Measurements from ENCODE around the gene RORB.

RORB gene

DNA sequence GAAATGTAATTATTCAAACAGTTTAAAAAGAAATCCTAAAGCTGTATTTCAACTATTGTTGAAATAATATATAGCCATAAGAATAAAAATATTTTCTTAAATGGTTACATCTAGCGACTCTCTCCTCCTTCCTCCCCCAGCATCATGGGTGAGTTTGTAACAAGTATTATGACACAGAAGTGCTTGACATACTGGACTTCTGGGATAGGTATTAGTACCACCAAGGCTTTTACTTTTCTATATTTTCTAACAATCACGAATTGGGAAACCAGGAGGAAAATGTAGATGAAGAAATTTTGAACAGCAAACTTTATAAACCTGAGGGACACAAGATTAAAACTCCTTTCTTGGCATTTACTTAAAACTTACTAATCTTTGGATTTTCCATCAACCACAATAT is 4.4 kb downstream of the RORB start:
- Histone ChIP-seq H4K8ac (ENCODE audit: low read depth, low read length) (no peak overlapping the region), H3K4ac (ENCODE audit: low read length) (no peak overlapping the region), H3K23ac (ENCODE audit: low read depth, low read length, poor library complexity) (no peak overlapping the region), H3K27ac (replicated peaks; ENCODE audit: low read length) (no peak overlapping the region), H3K79me1 (ENCODE audit: low read depth, low read length) (no peaks in the 10 kb centered on the region), H3K4me1 (ENCODE audit: control insufficient read depth in 2 of 2, insufficient read depth in 1 of 2, low read depth in 1 of 2, low read length in 2 of 2) (peaks cover 6 to 15% of the 10 kb centered on the region in 2 donors), H2AK5ac (ENCODE audit: low read depth, low read length) (no peak overlapping the region), H2BK15ac (ENCODE audit: low read length) (no peak overlapping the region), H3K14ac (ENCODE audit: low read length) (no peak overlapping the region), H4K91ac (ENCODE audit: low read depth, low read length, poor library complexity) (no peak overlapping the region), H2AFZ (ENCODE audit: low read length) (no peak overlapping the region), H2BK120ac (ENCODE audit: low read depth, low read length) (no peak overlapping the region), H3K9ac (ENCODE audit: low read depth, low read length, poor library complexity) (no peak overlapping the region), H2BK5ac (ENCODE audit: low read length) (no peak overlapping the region), H2BK12ac (ENCODE audit: low read length) (no peak overlapping the region), H3K18ac (ENCODE audit: low read length) (no peak overlapping the region), H3K4me3 (ENCODE audit: low read length in 2 of 2) (no peak overlapping the region), H3K9me3 (replicated peaks in 1 of 2; ENCODE audit: control insufficient read depth in 2 of 2, insufficient read depth in 1 of 2, low read depth in 1 of 2, low read length in 2 of 2) (peaks cover 0 to 9% of the 10 kb centered on the region in 2 donors), H3K36me3 (replicated peaks in 1 of 2; ENCODE audit: control insufficient read depth in 2 of 2, insufficient read depth in 2 of 2, low read length in 2 of 2) (no peaks in the 10 kb centered on the region), H3K4me2 (ENCODE audit: insufficient read depth, low read length, poor library complexity, severe bottlenecking) (no peak overlapping the region), H3K27me3 (ENCODE audit: control insufficient read depth in 3 of 3, insufficient read depth in 3 of 3, low read depth in 1 of 3, low read length in 3 of 3) (peaks cover 8 to 44% (median 34%) of the 10 kb centered on the region in 3 experiments)
- no CpG with 5 or more reads among the region's 2 CpGs for WGBS, 2 donors (ENCODE audit: extremely low coverage in 2 of 2, insufficient read length in 2 of 2, insufficient replicate concordance in 1 of 2)
- no peak for DNase-seq (ENCODE audit: low spot score)

DNA sequence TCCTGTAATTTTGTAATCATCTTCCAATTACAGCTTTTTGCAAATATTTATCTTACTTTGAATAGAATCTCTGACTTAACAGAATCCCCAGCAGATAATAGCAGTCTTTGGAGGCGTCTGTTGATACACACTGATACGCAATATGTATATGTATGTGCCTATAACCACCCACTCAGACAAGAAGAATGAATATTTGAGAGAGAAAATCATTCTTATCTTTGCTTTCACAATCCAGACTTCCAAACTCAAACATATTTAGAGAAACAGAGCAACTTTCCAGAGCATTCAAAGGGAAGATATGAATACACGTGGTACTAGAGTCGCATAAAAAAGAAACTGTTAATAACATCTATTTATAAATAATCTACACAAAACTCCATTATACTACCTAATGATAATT is 6.1 kb downstream of the RORB start:
- Histone ChIP-seq H3K14ac (ENCODE audit: low read length) (no peak overlapping the region), H3K4ac (ENCODE audit: low read length) (no peak overlapping the region), H3K27ac (replicated peaks; ENCODE audit: low read length) (no peak overlapping the region), H3K4me3 (ENCODE audit: low read length in 2 of 2) (no peak overlapping the region), H3K9me3 (replicated peaks in 1 of 2; ENCODE audit: control insufficient read depth in 2 of 2, insufficient read depth in 1 of 2, low read depth in 1 of 2, low read length in 2 of 2) (peaks cover 0 to 9% of the 10 kb centered on the region in 2 donors), H3K36me3 (replicated peaks in 1 of 2; ENCODE audit: control insufficient read depth in 2 of 2, insufficient read depth in 2 of 2, low read length in 2 of 2) (no peaks in the 10 kb centered on the region), H2BK5ac (ENCODE audit: low read length) (no peak overlapping the region), H3K9ac (ENCODE audit: low read depth, low read length, poor library complexity) (no peak overlapping the region), H4K8ac (ENCODE audit: low read depth, low read length) (no peak overlapping the region), H3K27me3 (ENCODE audit: control insufficient read depth in 3 of 3, insufficient read depth in 3 of 3, low read depth in 1 of 3, low read length in 3 of 3) (peaks cover 8 to 36% (median 30%) of the 10 kb centered on the region in 3 experiments), H3K79me1 (ENCODE audit: low read depth, low read length) (no peaks in the 10 kb centered on the region), H2AK5ac (ENCODE audit: low read depth, low read length) (no peak overlapping the region), H2BK120ac (ENCODE audit: low read depth, low read length) (no peak overlapping the region), H2BK15ac (ENCODE audit: low read length) (no peak overlapping the region), H4K91ac (ENCODE audit: low read depth, low read length, poor library complexity) (no peak overlapping the region), H3K23ac (ENCODE audit: low read depth, low read length, poor library complexity) (no peak overlapping the region), H3K4me2 (ENCODE audit: insufficient read depth, low read length, poor library complexity, severe bottlenecking) (no peak overlapping the region), H2BK12ac (ENCODE audit: low read length) (no peak overlapping the region), H2AFZ (ENCODE audit: low read length) (no peak overlapping the region), H3K4me1 (ENCODE audit: control insufficient read depth in 2 of 2, insufficient read depth in 1 of 2, low read depth in 1 of 2, low read length in 2 of 2) (peaks cover 1 to 15% of the 10 kb centered on the region in 2 donors), H3K18ac (ENCODE audit: low read length) (no peak overlapping the region)
- WGBS, 2 donors (ENCODE audit: extremely low coverage in 2 of 2, insufficient read length in 2 of 2, insufficient replicate concordance in 1 of 2), result no CpG with 5 or more reads among the region's 4 CpGs
- DNase-seq (ENCODE audit: low spot score), result no peak

DNA sequence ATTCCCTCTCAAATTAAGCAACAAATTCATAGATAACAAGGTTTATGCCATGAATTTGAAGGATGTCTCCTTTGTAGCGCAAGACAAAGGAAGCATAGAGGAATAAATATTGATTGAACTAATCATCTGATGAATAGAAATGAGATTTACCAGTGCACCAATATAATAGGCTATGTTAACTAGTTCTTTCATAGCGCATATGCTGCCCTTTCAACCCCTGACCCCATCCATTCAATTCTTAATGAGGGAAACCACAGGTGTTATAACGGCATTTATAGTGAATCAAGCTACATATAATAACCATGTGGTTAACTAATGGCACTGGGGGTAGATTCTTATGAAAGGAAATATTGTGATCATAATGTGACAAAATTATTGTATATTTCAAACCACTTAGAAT is 6.5 kb downstream of the RORB start:
- Histone ChIP-seq H3K18ac (ENCODE audit: low read length) (no peak overlapping the region), H3K4me1 (ENCODE audit: control insufficient read depth in 2 of 2, insufficient read depth in 1 of 2, low read depth in 1 of 2, low read length in 2 of 2) (peaks cover 1 to 15% of the 10 kb centered on the region in 2 donors), H3K36me3 (replicated peaks in 1 of 2; ENCODE audit: control insufficient read depth in 2 of 2, insufficient read depth in 2 of 2, low read length in 2 of 2) (no peaks in the 10 kb centered on the region), H3K4me2 (ENCODE audit: insufficient read depth, low read length, poor library complexity, severe bottlenecking) (no peak overlapping the region), H2AFZ (ENCODE audit: low read length) (no peak overlapping the region), H2AK5ac (ENCODE audit: low read depth, low read length) (no peak overlapping the region), H3K4ac (ENCODE audit: low read length) (no peak overlapping the region), H2BK12ac (ENCODE audit: low read length) (no peak overlapping the region), H3K27ac (replicated peaks; ENCODE audit: low read length) (no peak overlapping the region), H4K8ac (ENCODE audit: low read depth, low read length) (no peak overlapping the region), H3K4me3 (ENCODE audit: low read length in 2 of 2) (no peak overlapping the region), H3K79me1 (ENCODE audit: low read depth, low read length) (no peaks in the 10 kb centered on the region), H3K27me3 (ENCODE audit: control insufficient read depth in 3 of 3, insufficient read depth in 3 of 3, low read depth in 1 of 3, low read length in 3 of 3) (peaks cover 8 to 31% (median 26%) of the 10 kb centered on the region in 3 experiments), H2BK5ac (ENCODE audit: low read length) (no peak overlapping the region), H3K9ac (ENCODE audit: low read depth, low read length, poor library complexity) (no peak overlapping the region), H2BK120ac (ENCODE audit: low read depth, low read length) (no peak overlapping the region), H3K14ac (ENCODE audit: low read length) (no peak overlapping the region), H2BK15ac (ENCODE audit: low read length) (no peak overlapping the region), H3K23ac (ENCODE audit: low read depth, low read length, poor library complexity) (no peak overlapping the region), H3K9me3 (replicated peaks in 1 of 2; ENCODE audit: control insufficient read depth in 2 of 2, insufficient read depth in 1 of 2, low read depth in 1 of 2, low read length in 2 of 2) (peaks cover 0 to 9% of the 10 kb centered on the region in 2 donors), H4K91ac (ENCODE audit: low read depth, low read length, poor library complexity) (no peak overlapping the region)
- no peak for DNase-seq (ENCODE audit: low spot score)
- whole genome bisulfite sequencing, 2 donors (ENCODE audit: extremely low coverage in 2 of 2, insufficient read length in 2 of 2, insufficient replicate concordance in 1 of 2), result no CpG with 5 or more reads among the region's 3 CpGs

DNA sequence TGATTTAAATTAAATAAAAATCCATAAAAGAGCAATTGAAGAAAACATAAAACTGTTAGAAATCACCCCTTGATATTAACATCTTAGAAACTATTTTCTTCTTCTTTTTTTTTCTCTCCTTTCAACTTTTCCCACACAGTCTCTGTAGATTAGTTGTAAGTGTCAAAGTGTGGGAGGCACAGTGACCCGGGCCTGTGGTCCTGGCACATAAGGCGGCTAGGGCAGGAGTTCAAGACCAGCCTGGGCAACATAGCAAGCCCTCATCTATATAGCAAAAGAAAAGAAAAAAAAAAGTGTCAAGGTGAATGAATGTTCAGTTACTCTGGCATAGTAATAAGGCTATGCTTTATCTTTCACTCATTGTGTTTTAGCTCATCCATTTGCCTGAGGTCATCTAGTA is 14.2 kb downstream of the RORB start:
- Histone ChIP-seq H3K27me3 (ENCODE audit: control insufficient read depth in 3 of 3, insufficient read depth in 3 of 3, low read depth in 1 of 3, low read length in 3 of 3) (no peaks in the 10 kb centered on the region), H2BK15ac (ENCODE audit: low read length) (no peak overlapping the region), H4K8ac (ENCODE audit: low read depth, low read length) (no peak overlapping the region), H2BK120ac (ENCODE audit: low read depth, low read length) (no peak overlapping the region), H3K9me3 (replicated peaks in 1 of 2; ENCODE audit: control insufficient read depth in 2 of 2, insufficient read depth in 1 of 2, low read depth in 1 of 2, low read length in 2 of 2) (no peaks in the 10 kb centered on the region), H4K91ac (ENCODE audit: low read depth, low read length, poor library complexity) (no peak overlapping the region), H3K14ac (ENCODE audit: low read length) (no peak overlapping the region), H3K4me1 (ENCODE audit: control insufficient read depth in 2 of 2, insufficient read depth in 1 of 2, low read depth in 1 of 2, low read length in 2 of 2) (no peaks in the 10 kb centered on the region), H3K36me3 (replicated peaks in 1 of 2; ENCODE audit: control insufficient read depth in 2 of 2, insufficient read depth in 2 of 2, low read length in 2 of 2) (no peaks in the 10 kb centered on the region), H3K18ac (ENCODE audit: low read length) (no peak overlapping the region), H2AK5ac (ENCODE audit: low read depth, low read length) (no peak overlapping the region), H3K4me2 (ENCODE audit: insufficient read depth, low read length, poor library complexity, severe bottlenecking) (no peak overlapping the region), H2AFZ (ENCODE audit: low read length) (no peak overlapping the region), H3K4ac (ENCODE audit: low read length) (no peak overlapping the region), H2BK12ac (ENCODE audit: low read length) (no peak overlapping the region), H2BK5ac (ENCODE audit: low read length) (no peak overlapping the region), H3K9ac (ENCODE audit: low read depth, low read length, poor library complexity) (no peak overlapping the region), H3K4me3 (ENCODE audit: low read length in 2 of 2) (no peak overlapping the region), H3K79me1 (ENCODE audit: low read depth, low read length) (no peaks in the 10 kb centered on the region), H3K23ac (ENCODE audit: low read depth, low read length, poor library complexity) (no peak overlapping the region), H3K27ac (replicated peaks; ENCODE audit: low read length) (no peak overlapping the region)
- no CpG with 5 or more reads among the region's 2 CpGs for WGBS, 2 donors (ENCODE audit: extremely low coverage in 2 of 2, insufficient read length in 2 of 2, insufficient replicate concordance in 1 of 2)
- no peak for DNase-seq (ENCODE audit: low spot score)
